Amniotic stem cell (primary cell): ENCODE data around the gene SEMA3A.
"Not testable (repeated sequence)": the region's sequence is repeated elsewhere in the genome, so short reads cannot be mapped to it uniquely, and the experiment has no call there.

Experiments used
- DNase-seq: peaks from one replicate; lab custom pipeline; 2025; lab: John Stamatoyannopoulos, UW

SEMA3A gene

DNA sequence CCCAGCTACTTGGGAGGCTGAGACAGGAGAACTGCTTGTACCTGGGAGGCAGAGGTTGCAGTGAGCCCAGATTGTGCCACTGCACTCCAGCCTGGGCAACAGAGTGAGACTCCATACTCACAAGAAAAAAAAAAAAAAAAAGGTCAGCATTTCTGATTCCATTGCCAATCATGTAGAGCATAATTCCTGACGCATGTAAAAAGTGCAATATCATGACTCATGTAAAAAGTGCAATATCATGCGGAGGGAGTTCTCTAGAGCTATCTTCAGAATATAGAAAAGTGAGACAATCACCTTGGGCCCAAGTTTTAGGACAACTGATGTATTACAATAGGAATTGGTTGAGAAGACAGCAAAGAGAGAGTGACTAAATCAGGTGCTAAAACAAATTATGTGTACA lies 85.8 kb downstream of the SEMA3A start:
- no peak for DNase-seq

DNA sequence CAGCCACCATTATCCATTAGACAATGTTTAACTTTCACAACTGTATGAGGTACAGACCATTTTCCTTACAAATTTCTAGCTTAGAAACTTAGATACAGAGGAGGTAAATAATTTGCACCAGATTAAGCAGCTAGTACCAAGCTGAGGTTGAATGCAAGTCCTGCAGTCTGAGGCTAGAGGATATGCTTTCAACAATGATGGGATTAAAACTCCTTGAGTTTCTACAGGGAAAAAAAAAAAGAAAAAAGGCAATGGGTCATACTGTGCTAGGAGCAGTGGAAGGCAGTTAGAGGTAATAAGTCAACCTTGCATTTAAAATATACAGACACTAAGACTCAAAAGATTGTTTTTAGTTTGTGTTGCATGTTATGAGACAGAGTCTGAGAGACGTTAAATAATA lies 86.5 kb downstream of the SEMA3A start:
- DNase-seq, result no peak

DNA sequence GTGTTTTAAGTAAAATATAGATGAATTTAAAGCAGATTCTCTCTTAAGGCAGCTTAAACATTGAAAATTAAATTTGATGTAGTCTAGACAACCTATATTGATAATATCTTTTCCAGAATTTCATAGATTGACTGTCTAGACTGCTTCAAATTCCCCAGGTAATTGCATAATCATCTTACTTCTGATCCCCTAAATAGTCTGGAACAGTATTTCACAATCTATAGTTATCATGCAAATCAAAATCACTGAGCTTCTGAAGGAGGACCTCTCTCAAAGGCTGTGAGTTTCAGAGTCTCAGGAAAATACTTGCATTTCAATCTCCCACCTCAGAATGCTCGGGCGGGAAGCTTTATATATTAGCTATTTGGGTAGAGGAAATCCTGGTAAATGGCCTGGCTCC lies 87.3 kb downstream of the SEMA3A start:
- no peak for DNase-seq

DNA sequence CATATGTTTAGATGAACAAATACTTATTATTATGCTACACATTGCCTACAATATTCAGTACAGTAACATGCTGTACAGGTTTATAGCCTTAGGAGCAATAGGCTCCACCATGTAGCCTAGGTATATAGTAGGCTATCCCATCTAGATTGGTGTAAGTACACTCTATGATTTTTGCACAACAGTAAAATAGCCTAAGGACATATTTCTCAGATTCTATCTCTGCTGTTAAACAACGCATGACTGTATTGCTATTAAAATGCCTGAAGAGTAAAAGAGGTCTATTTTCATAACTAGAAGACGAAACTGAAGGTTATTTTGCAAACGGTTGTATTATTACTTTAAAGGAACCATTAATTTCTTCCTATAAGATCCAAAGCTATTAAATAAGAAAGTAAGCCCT lies 88.3 kb downstream of the SEMA3A start:
- DNase-seq, result no peak

DNA sequence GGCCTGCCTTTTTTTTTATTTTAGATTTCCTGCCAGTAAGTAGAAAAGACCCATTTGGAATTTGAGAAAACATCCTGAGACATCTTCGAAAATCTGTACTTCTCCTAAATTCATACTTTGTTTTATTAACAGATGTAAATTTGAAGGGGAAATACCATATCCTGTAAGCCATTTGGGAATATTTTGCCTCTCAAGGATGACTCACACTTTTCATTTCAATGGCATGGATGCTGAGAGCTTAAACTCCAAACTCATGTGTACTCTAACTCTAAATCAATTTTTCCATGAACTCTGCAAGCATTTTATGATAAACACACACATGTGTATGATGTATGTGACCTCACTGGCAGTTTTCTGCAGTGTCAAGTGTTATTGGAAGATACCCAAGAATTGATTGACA lies 89.0 kb downstream of the SEMA3A start:
- DNase-seq, result no peak

DNA sequence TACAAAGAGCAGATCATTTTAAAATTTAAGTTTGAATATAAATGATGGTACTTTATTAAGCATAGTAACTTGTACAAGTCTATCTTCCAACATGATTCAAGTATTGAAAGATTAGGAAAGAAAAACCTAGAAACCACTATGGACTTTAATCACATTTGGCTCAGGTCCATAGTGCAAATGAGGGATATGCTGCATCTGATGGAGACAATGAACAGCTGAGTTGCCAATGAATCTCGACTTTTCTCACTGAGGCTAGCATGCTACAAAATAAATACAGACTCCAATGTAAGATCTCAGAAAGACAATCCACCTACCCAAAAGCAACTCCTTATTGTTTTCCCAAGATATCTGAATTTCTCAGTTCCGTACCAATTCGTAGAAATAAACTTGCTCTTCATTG lies 89.8 kb downstream of the SEMA3A start:
- no peak for DNase-seq

DNA sequence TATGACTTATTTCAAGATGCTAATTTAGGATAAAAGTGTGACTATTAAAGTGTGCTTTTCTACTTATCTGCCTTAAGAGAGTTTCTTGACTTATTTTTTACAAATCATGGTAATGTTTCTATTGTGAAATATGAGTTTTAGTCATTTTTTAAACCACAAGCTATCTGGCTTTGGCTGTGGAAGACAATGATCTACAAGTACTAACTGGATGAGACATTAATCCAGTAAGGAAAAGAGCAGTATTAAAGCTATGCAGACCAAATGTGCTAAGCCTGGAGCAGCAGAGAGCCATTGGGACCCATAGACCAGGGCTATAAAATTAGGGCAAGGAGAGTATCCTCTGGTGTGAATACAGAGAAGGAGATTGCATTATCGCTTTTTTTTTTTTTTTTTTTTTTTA lies 92.4 kb downstream of the SEMA3A start:
- no peak for DNase-seq

DNA sequence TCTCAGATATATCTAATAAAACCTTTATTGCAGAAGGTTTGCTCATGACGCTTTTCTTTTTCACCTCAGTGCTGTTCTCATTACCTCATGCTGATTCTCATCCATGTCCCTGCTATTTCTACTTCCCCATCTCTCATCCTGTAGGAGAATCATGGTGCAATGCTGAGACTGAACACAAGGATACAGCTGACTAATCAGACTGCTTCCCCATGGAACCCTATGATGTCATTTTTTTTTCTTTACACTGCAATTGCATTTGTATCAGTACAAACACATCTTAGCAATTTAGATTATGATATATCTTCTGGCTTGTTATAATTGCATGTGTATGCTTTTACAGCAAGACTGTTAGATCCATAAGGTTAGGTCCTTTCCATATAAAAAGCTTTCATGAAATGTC lies 93.7 kb downstream of the SEMA3A start:
- no peak for DNase-seq

DNA sequence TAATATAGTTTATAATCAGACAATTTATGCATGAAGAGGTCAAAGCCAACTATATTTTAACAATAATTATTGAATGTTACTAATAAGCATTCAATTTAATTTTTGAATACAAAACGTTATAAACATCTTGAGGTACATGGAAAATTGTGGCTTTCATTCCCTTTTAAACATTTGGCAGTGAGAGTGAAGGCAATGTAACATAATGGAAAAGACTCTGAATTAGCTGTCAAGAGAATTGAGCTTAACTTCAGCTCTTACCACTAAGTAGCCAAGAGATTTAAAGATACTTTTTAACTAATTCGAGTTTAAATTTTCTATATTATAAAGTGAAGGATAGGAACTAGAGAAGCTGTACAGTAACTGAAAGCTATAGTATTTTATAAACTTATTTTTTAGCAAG lies 98.6 kb downstream of the SEMA3A start:
- DNase-seq, result no peak

DNA sequence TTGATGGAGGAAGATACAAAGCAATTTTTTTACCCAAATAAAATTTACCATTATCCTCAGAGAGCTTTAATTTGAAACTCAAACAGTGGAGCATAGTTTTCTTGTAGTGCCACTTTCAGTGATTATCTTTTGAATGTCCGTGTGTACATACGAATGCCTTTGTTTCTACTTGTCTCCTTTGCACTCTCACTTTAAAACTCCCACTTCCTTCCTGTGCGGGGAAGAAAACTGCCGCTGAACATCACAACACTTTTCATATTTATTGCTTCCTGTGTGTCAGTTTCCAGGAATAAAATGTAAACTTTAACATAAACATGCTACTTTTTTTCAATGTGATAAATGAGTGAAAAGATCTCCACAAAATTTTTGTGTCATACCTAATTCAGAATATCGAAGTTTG lies 102.4 kb downstream of the SEMA3A start:
- DNase-seq, result no peak

DNA sequence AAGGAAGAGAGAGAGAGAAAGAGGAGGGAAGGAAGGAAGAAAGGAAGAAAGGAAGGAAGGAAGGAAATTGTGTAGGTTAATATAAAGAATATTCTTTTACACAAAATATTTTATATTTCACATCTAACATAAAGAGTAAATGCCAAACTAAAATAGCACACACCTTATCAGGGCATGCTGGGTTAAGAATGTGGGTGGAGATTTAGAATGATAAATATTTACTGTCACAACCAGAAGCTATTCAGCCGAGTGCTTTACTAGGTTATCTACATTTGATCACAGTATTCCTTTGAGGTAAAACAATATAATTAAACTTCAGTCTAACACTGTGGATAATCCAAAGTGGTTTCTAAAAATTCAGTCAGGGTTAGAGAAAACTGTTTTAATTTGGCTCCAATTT lies 103.3 kb downstream of the SEMA3A start:
- no peak for DNase-seq

DNA sequence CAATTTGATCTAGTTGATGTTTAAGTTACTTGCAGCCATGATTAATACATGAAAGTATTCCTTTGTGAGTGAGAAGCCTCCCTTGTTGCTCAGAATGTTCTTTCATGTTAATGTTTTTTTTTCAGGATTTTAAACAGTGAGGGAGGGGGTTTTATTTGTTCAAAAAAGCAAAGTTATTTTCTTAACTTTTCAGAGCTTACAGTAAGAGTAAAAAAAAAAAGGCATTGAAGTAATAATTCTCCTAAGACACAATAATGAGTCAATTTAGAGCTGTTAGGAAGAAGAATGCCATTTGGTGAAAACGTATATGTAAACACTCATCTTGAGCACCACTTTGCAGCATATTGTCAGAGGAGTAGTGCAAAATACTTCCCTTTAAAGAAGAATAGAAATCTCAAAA lies 105.8 kb downstream of the SEMA3A start:
- DNase-seq, result no peak

DNA sequence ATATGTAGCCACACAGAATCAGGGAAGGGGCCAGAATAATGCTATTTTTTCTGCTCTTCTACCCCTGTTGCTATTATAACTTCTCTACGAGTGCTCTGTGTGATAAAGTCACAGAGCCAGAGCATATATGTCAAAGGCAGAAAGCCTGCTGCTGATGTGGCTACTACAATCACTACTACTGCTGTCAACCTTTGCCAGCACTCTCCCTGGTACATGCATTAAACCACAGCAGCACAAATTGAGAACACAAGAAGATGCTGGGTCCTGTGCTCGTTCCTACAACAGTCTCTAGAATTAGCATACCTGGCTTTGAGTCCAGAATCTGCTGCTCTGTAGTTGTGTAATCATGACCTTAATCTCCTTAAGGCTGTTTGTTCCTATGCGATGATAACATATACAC lies 108.6 kb downstream of the SEMA3A start:
- no peak for DNase-seq

DNA sequence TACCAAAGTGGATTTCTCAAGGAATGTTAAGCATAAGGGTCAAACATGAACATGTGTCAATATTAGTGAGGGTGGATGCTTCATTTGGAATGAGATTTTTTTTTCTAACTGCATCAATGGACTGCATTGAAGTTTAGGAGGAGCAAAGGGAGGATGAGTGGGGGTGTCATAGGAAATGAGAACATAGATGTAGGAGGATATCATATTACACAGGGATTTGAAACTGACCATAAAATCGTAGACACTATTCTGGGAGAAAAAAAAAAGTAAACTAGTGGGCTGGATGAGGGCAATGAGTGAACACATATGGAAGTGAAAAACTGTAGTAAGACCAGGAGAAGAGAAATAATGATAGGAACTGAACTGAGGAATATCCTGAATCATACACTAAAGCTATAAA lies 109.4 kb downstream of the SEMA3A start:
- no peak for DNase-seq

DNA sequence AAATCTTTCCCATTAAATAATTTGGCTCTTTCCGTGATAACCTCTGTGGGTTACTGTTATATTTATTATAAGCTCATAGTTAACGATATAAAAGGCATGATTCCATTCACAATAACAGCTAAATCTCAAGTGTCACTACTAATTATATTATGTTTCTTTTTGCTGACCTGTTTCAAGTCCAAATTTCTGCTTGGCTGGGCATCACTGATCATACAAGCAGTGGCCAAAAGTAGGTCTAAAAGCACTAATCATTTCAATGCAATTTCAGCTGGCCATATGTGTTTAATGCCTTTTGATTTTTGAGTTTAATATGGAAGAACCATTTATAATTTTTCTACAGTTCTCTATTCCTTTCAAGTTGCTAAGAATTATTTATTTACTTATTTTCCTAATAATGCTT lies 110.7 kb downstream of the SEMA3A start:
- DNase-seq, result no peak

DNA sequence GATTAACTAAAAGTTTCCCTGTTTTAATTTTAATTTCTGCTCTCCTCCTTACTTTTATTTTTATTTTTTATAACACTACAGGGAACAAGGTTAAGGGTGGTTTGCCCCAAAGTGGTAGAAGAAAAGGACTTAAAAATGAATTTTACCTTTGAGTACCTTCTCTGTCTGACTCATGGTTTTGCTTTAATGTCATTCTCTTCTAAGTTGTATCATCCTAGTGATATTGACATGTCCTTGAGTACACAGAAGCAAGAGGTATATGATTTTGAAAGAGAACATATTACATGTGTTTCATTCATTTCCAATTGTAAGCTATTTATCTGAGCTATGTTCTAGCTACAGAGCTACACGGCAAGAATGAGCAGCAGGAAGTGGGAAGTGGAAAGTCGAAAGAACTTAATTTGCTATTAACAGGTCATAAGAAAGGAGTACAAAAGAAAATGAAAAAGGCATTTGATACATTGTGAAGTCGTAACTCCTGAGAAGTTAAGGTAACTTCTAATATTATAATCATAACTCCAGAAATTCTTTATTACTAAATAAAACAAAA lies 112.5 kb downstream of the SEMA3A start:
- DNase-seq, result no peak

DNA sequence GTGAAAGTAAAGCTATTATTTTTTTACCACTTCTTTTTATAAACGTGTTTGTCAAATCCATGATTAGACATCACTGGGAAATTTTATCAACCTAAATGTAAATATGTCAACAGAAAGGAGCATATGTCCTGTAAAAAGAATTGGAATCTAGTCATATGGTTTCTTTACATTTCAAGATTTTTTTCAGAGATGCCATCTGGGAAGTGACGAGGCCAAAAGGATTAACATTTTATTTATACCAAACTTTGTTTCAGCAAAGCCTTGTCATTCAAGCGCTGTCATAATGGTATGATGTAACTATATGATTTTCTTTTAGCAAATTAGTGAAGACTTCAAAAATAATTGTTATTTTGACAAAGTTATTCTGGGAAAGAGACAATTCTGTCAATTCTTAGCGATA lies 117.3 kb downstream of the SEMA3A start:
- no peak for DNase-seq

DNA sequence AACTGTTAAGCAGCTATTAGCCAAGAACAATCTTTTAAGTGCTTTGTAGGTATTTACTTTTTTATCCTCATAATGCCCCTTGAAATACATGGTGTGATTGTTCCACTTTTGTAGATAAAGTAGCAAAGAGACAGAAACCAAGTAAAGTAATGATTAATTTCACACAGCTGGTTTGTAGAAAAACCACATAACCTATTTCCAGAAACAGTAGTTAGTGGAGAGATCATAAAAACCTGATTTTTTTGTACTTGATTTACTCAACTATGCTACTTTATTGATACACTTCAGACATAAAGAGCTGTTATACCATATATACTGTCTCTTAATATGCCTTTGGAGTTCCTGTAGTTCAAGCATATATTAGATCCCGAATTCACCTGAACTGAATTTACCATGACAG lies 118.4 kb downstream of the SEMA3A start:
- no peak for DNase-seq

DNA sequence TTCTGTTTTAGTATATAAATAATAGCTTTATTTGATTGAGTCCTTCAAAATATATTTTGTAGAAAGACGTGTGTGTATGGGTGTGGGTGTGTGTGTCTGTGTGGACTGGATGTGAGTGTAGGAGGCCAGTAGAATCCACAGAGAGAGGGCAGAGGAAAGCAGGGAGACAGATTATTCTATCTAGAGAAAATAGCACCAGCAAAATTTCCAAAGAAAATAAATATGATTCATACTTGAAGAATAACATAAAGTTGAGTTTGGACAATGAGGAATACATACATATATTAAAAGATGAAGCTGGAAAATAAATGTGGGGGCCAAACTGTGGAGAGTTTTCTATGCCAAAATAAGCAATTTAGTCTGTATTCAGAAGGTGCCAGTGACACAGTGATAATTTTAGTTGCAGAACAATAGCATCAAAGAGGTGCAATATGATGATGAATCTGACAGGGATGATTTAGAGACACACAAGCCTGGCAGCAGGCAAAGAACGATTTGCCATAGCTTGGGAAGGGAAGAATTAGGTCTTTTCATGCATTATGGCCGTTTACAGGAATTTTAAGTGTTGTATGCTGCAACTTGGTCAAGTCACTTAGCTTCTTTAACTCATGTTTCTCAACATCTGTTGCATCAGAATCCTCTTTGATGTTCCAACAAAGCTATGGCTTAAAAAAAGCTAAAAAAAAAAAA lies 121.3 kb downstream of the SEMA3A start:
- DNase-seq, result no peak

DNA sequence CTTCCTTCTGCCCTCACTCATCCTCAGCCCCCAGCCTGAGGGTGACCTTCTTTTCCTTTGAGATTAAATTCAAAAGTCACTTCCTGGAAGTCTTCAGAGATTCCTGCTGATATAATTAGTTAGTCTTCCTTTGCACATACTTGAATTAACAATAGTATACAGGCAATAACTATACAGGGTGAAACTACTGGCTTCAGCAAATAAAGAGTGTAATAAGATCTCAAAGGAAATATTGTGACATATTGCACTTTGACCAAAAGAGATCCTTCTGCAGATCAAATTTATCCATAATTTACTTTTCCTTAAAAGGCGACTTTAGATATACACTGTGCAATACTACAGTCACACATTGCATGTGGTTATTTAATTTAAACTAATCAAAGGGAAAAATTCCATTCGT lies 123.8 kb downstream of the SEMA3A start:
- DNase-seq, result no peak

DNA sequence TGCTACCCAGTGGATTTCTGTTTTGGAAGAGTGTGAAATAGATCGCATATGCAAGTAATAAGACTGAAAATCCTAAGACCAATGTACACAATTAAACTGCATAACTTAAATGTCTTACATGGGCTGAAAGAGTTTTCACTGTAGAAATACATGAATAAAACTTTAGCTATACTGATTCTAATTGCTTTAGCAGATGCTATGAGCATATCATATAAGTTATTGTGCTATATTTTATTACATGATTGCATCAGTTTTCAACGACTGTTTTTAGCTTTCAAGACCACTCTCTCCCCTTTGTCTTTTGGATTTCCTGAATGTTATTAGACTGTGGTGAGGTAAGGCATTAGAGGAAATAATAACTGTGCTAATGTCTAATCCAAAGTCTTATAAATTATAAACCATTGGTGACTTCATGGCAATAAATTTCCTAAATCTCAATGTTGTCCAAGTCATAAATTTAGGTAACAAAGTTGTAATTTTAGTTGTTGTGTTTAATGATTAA lies 124.5 kb downstream of the SEMA3A start:
- no peak for DNase-seq

DNA sequence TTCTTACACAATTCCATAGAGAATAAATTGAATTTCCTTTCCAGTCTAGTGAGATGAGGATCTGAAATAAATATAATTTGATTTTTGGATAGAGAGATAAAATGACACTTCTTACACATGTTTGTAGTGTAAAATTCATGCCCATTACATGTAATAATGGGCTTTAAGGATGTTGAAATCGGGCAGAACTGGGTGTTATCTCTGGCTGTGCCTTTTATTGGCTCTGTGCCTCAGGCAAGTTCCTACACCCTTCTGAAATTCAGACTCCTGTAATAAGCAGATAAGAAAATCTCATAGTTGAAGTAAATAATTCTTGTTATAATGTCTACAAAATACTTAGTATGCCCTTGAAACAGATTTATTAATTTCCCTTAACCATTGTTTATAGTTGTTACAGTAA lies 125.6 kb downstream of the SEMA3A start:
- no peak for DNase-seq

DNA sequence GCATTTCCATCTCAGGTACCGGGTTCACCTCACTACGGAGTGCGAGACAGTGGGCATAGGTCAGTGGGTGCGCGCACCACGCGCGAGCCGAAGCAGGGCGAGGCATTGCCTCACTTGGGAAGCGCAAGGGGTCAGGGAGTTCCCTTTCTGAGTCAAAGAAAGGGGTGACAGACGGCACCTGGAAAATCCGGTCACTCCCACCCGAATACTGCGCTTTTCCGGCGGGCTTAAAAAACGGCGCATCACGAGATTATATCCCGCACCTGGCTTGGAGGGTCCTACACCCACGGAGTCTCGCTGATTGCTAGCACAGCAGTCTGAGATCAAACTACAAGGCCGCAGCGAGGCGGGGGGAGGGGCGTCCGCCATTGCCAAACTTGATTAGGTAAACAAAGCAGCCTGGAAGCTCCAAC lies 132.1 kb downstream of the SEMA3A start:
- DNase-seq, result not testable (repeated sequence)

DNA sequence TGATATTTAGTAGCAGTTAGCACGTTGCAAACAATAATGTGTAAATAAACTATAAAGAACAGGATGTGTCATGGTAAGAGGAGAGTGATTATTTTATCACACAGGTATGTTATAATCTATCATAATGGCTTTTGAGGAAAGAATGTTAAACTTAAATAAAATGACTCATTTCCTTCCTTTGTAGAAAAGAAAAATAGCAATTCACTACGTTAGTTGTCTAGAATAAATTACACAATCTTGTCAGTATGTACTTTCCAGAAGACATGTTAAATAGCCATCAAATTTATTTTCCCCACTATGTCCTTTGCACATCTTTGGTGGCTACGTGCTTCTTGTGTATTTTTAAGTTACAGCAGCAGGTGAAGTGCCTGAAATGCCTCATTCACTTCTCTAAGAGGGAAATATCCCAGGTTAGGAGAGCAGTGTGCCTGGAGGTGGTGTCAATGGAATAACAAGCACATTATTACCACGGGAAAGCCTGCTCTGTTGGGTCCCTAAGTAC lies 133.8 kb downstream of the SEMA3A start:
- DNase-seq, result no peak
